Activated T-helper 1 cell treated with anti-CD3 and anti-CD28 coated beads, Interleukin-12 subunit alpha, Interleukin-12 subunit beta, Interleukin-2, Interleukin-4 antibody, amounts not matched to agents 30 ng/mL and 10 ng/mL and 1 ng/mL, durations not matched to agents 14 hours and 24 hours and 36 hours (primary cell): Measurements from ENCODE around the gene CEMIP. TPM values are rescaled to one million over a fixed set of nuclear protein-coding genes. Genes with fewer than 3 reads are reported as not detected.

Source experiments
- DNase-seq: peaks from one replicate; pipeline ENCODE4 v3.0.0; 2021; ENCODE audit warnings: low spot score
- H3K27ac Mint-ChIP-seq: one replicate; pipeline ENCODE4 v1.8.0; 2021; ENCODE audit warnings: mild to moderate bottlenecking, mixed read lengths
- H3K27me3 Mint-ChIP-seq: one replicate; pipeline ENCODE4 v1.8.0; 2022; ENCODE audit warnings: mild to moderate bottlenecking, moderate library complexity, mixed read lengths; ENCODE audit not compliant: insufficient read depth
- H3K36me3 Mint-ChIP-seq: one replicate; pipeline ENCODE4 v1.8.0; 2021; ENCODE audit warnings: low read depth, mixed read lengths
- H3K4me1 Mint-ChIP-seq: one replicate; pipeline ENCODE4 v1.8.0; 2021; ENCODE audit warnings: low read depth, mixed read lengths
- H3K4me3 Mint-ChIP-seq: one replicate; pipeline ENCODE4 v1.8.0; 2021; ENCODE audit warnings: mild to moderate bottlenecking, moderate library complexity, mixed read lengths
- H3K9me3 Mint-ChIP-seq: one replicate; pipeline ENCODE4 v1.8.0; 2021; ENCODE audit warnings: mixed read lengths
- intact Hi-C: fragments of 100-400 bp; cut with micrococcal nuclease; formaldehyde crosslinking; loops from one replicate; pipeline ENCODE4 v1.15.1; 2024
- total RNA-seq: library from RNA; stranded (reverse); gene quantifications from 2 replicates; pipeline ENCODE4 v1.2.3, GENCODE V29; 2022

CEMIP gene
- total RNA-seq, 1 donor from 2014 or later, result 0.03 TPM

DNA sequence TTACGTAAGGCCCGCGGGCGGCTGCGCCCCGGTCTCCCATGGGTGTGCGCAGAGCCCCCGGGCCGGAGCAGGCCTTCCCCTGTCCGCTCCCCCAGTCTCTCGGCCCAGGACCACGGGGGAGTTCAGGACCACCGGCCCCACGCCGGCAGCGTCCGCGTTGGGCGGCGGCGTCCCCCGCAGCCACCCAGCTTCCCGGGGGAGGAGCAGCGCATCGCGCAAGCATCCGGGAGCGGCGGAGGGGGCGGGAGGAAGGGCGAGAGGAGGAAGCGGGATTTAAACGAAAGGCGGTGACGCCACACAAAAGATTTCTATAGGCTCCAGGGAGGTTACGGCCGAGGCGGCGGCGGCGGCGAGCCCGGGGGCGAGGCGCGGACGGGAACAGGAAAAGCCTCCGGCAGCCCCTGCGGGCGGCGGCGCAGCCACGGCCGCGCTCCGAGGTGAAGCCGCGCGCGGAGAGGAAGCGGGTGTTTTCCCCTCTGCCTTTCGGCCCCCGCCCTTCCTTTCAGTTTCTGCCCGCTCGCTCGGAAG lies 221.5 kb downstream of the CEMIP start, which contains the start of gene TLNRD1:
TLNRD1 (plus strand) TSS at position 300 of the 528 bp plus-strand sequence. CDS start 1,349 bp downstream, outside the sequence.
- intact Hi-C loops, result loop anchor here (1.0 to 2.0 kb wide), 7 partner anchors 9 to 1046 kb away; partner anchors contain the start of genes MEX3B and STARD5
- Mint-ChIP-seq H3K27ac (peak within 1 kb of the TSS; percentile 98), H3K4me1 (peaks cover 62% of the 10 kb centered on the region), H3K27me3 (peaks cover 2% of the 10 kb centered on the region), H3K9me3 (no peaks in the 10 kb centered on the region), H3K36me3 (peaks cover 13% of the 10 kb centered on the region), H3K4me3 (peak within 1 kb of the TSS; percentile 97)
- DNase-seq, result peak; percentile 89

Other genes starting within 250 kb of the CEMIP start
- gene ABHD17C, start 84.1 kb upstream of the CEMIP start, total RNA-seq, result 4.7 and 5.0 TPM in 2 replicates
- gene MESD, start 210.4 kb downstream of the CEMIP start, total RNA-seq, result 29.5 and 30.2 TPM in 2 replicates
- gene TLNRD1, start 221.6 kb downstream of the CEMIP start, total RNA-seq, result 30.2 and 30.8 TPM in 2 replicates